ENCODE results near the gene ACTA2.

ACTA2 gene

GRCh38 chr10:88968391-88968790 is 15.8 kb upstream of the ACTA2 start:
- no peak overlapping the region for H3K4me3 ChIP-seq (ENCODE audit: low read length)
- TF ChIP-seq EZH2 (optimal IDR thresholded peaks at IDR 0.05; ENCODE audit: low read depth, low read length) (no peak), EZH2phosphoT487 (IDR thresholded peaks at IDR 0.05; ENCODE audit: low read length) (no peak)
- TF ChIP-seq, protein P1, sequence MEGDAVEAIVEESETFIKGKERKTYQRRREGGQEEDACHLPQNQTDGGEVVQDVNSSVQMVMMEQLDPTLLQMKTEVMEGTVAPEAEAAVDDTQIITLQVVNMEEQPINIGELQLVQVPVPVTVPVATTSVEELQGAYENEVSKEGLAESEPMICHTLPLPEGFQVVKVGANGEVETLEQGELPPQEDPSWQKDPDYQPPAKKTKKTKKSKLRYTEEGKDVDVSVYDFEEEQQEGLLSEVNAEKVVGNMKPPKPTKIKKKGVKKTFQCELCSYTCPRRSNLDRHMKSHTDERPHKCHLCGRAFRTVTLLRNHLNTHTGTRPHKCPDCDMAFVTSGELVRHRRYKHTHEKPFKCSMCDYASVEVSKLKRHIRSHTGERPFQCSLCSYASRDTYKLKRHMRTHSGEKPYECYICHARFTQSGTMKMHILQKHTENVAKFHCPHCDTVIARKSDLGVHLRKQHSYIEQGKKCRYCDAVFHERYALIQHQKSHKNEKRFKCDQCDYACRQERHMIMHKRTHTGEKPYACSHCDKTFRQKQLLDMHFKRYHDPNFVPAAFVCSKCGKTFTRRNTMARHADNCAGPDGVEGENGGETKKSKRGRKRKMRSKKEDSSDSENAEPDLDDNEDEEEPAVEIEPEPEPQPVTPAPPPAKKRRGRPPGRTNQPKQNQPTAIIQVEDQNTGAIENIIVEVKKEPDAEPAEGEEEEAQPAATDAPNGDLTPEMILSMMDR (IDR thresholded peaks at IDR 0.05; ENCODE audit: low read length) = no peak
- H3K9me2 ChIP-seq (replicated peaks; ENCODE audit: insufficient read depth, low read length) = no peaks in the 10 kb centered on the region
- no peak overlapping the region for H2AFZ ChIP-seq (ENCODE audit: low read length)
- no peaks in the 10 kb centered on the region for H3K4me1 ChIP-seq (ENCODE audit: low read length)
- no peaks in the 10 kb centered on the region for H3F3A ChIP-seq (ENCODE audit: insufficient read depth, low read length)
- no peaks in the 10 kb centered on the region for H3K79me2 ChIP-seq (ENCODE audit: low read length)
- H4K20me1 ChIP-seq (ENCODE audit: insufficient read depth, low read length) = no peaks in the 10 kb centered on the region
- no peaks in the 10 kb centered on the region for H3K9me3 ChIP-seq (replicated peaks; ENCODE audit: insufficient read depth, low read length)
- DNase-seq = no peak
- H3K27me3 ChIP-seq (replicated peaks; ENCODE audit: insufficient read depth, low read length) = peaks cover 70% of the 10 kb centered on the region
- no peak overlapping the region for H3K4me2 ChIP-seq (ENCODE audit: low read depth, low read length)
- H3K27ac ChIP-seq (ENCODE audit: low read length) = no peak overlapping the region
- H3K36me3 ChIP-seq (replicated peaks; ENCODE audit: insufficient read depth, low read length) = no peaks in the 10 kb centered on the region
- H3K9ac ChIP-seq (ENCODE audit: low read length) = no peak overlapping the region

DNA sequence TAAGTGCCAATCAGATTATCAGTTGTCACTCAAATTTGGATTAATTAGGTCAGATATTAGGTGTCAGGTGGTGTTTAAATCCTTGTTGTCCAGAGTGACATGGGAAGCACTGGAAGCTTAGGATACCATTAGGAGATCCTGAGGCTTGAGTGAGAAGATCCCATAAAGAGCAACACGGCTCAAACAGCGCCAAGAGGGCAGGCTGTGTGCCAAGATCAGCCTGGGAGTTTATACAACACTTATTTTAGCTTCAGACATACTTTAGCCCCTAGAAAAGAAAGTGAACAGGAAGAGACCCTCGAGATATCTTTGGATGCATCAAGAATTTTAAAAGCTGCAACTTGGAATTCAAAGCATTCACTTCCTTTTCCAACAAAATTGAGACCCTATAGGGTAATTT is 14.2 kb upstream of the ACTA2 start:
- DNase-seq = no peak
- Histone ChIP-seq H3K4me3 (ENCODE audit: low read length) (no peak overlapping the region), H3K4me2 (ENCODE audit: low read depth, low read length) (no peak overlapping the region), H3K27me3 (replicated peaks; ENCODE audit: insufficient read depth, low read length) (peaks cover 79% of the 10 kb centered on the region), H3K4me1 (ENCODE audit: low read length) (peaks cover 5% of the 10 kb centered on the region; the same call in 1 of the 2 replicates), H3K9me3 (replicated peaks; ENCODE audit: insufficient read depth, low read length) (no peaks in the 10 kb centered on the region), H3K36me3 (replicated peaks; ENCODE audit: insufficient read depth, low read length) (no peaks in the 10 kb centered on the region), H3K27ac (ENCODE audit: low read length) (no peak overlapping the region), H4K20me1 (ENCODE audit: insufficient read depth, low read length) (no peaks in the 10 kb centered on the region), H3K9ac (ENCODE audit: low read length) (no peak overlapping the region), H3K79me2 (ENCODE audit: low read length) (no peaks in the 10 kb centered on the region), H3F3A (ENCODE audit: insufficient read depth, low read length) (peaks cover 5% of the 10 kb centered on the region; the same call in 1 of the 2 replicates), H2AFZ (ENCODE audit: low read length) (no peak overlapping the region), H3K9me2 (replicated peaks; ENCODE audit: insufficient read depth, low read length) (no peaks in the 10 kb centered on the region)
- TF ChIP-seq, protein P1 (IDR thresholded peaks at IDR 0.05; ENCODE audit: low read length) = no peak
- no peak for TF ChIP-seq EZH2 (optimal IDR thresholded peaks at IDR 0.05; ENCODE audit: low read depth, low read length)
- no peak for TF ChIP-seq EZH2phosphoT487 (IDR thresholded peaks at IDR 0.05; ENCODE audit: low read length)

DNA sequence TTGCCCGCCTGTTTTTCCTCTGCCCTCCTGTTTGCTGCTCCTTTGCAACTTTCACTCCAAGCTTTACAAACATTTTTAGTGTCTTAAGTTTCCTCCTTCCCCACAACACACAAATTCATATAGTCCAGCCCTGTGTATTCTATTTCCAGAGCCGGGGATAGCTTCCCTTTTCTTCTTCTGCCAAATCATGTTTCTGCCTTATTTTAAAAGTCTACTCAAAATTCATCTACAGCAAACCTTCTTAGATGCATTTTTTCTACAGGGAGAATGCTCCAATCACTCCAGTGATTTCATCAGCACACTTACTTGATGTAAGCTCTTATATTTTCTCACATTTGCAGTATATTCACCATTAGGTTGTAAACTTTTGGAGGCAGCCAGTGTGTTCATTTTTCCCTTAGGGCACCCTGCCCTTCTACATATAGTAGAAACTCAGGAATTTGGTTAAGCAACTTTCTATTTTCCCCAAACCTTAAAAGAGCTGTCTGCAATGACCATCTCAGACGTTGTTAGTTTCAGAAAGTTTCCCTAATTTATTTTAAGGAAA is 12.4 kb upstream of the ACTA2 start:
- DNase-seq = no peak
- no peaks in the 10 kb centered on the region for H4K20me1 ChIP-seq (ENCODE audit: insufficient read depth, low read length)
- H3K9ac ChIP-seq (ENCODE audit: low read length) = no peak overlapping the region
- H3K79me2 ChIP-seq (ENCODE audit: low read length) = no peaks in the 10 kb centered on the region
- no peaks in the 10 kb centered on the region for H3K36me3 ChIP-seq (replicated peaks; ENCODE audit: insufficient read depth, low read length)
- TF ChIP-seq EZH2phosphoT487 (IDR thresholded peaks at IDR 0.05; ENCODE audit: low read length) (no peak), EZH2 (optimal IDR thresholded peaks at IDR 0.05; ENCODE audit: low read depth, low read length) (no peak)
- TF ChIP-seq, protein P1 (IDR thresholded peaks at IDR 0.05; ENCODE audit: low read length) = no peak
- H2AFZ ChIP-seq (ENCODE audit: low read length) = no peak overlapping the region
- H3K27me3 ChIP-seq (replicated peaks; ENCODE audit: insufficient read depth, low read length) = peaks cover 92% of the 10 kb centered on the region
- peaks cover 10% of the 10 kb centered on the region; the same call in 1 of the 2 replicates for H3K4me1 ChIP-seq (ENCODE audit: low read length)
- H3K4me3 ChIP-seq (ENCODE audit: low read length) = no peak overlapping the region
- H3F3A ChIP-seq (ENCODE audit: insufficient read depth, low read length) = peaks cover 6% of the 10 kb centered on the region; the same call in 1 of the 2 replicates
- H3K9me3 ChIP-seq (replicated peaks; ENCODE audit: insufficient read depth, low read length) = no peaks in the 10 kb centered on the region
- no peak overlapping the region for H3K4me2 ChIP-seq (ENCODE audit: low read depth, low read length)
- no peak overlapping the region for H3K27ac ChIP-seq (ENCODE audit: low read length)
- H3K9me2 ChIP-seq (replicated peaks; ENCODE audit: insufficient read depth, low read length) = no peaks in the 10 kb centered on the region

Data from MM.1S (cell line).